HepG2 (cell line): ENCODE results near the gene GPR89A. TPM values are rescaled to one million over a fixed set of nuclear protein-coding genes. Genes with fewer than 3 reads are reported as not detected.

Experiments
- ATF1 ChIP-seq: IDR thresholded peaks from 2 replicates; pipeline ENCODE4 v1.6.1; 2016; ENCODE audit warnings: mild to moderate bottlenecking, control low read depth
- ELF1 ChIP-seq: sonication (generic); formaldehyde crosslinking; IDR thresholded peaks from 2 replicates; pipeline ENCODE4 v1.4.0; 2020; ENCODE audit warnings: missing genetic modification reagents
- GTF3A ChIP-seq: sonication (generic); formaldehyde crosslinking; conservative IDR thresholded peaks from 2 replicates; pipeline ENCODE4 v1.4.0; 2020; ENCODE audit warnings: mild to moderate bottlenecking, missing genetic modification reagents
- MIER3 ChIP-seq: IDR thresholded peaks from 2 replicates; pipeline ENCODE4 v1.6.1; 2016; ENCODE audit warnings: missing compliant biosample characterization, borderline replicate concordance
- MXI1 ChIP-seq: IDR thresholded peaks from 3 replicates; pipeline ENCODE4 v1.6.1; 2012; ENCODE audit warnings: low read depth, low read length, inconsistent platforms, borderline replicate concordance
- MYNN ChIP-seq: sonication (generic); formaldehyde crosslinking; IDR thresholded peaks from 2 replicates; pipeline ENCODE4 v1.4.0; 2020; ENCODE audit warnings: mild to moderate bottlenecking, low read depth, missing genetic modification reagents
- NFIC ChIP-seq: IDR thresholded peaks from 2 replicates; pipeline ENCODE4 v1.6.1; 2012; ENCODE audit warnings: mild to moderate bottlenecking, low read length, inconsistent platforms
- NFKB2 ChIP-seq: sonication (generic); formaldehyde crosslinking; IDR thresholded peaks from 2 replicates; pipeline ENCODE4 v1.4.0; 2020; ENCODE audit warnings: missing genetic modification reagents, borderline replicate concordance
- PAX8 ChIP-seq: sonication (generic); formaldehyde crosslinking; IDR thresholded peaks from 2 replicates; pipeline ENCODE4 v1.8.0; 2022; ENCODE audit warnings: mild to moderate bottlenecking, missing genetic modification reagents, borderline replicate concordance
- PRDM15 ChIP-seq: sonication (generic); formaldehyde crosslinking; IDR thresholded peaks from 2 replicates; pipeline ENCODE4 v1.4.0; 2020; ENCODE audit warnings: missing genetic modification reagents
- SMAD3 ChIP-seq: sonication (generic); formaldehyde crosslinking; IDR thresholded peaks from 2 replicates; pipeline ENCODE4 v1.4.0; 2020; ENCODE audit warnings: missing genetic modification reagents
- SPEN ChIP-seq: sonication (generic); formaldehyde crosslinking; IDR thresholded peaks from 2 replicates; pipeline ENCODE4 v1.5.1; 2020; ENCODE audit warnings: low read depth, mild to moderate bottlenecking, missing genetic modification reagents
- TCF7L2 ChIP-seq: IDR thresholded peaks from 2 replicates; pipeline ENCODE4 v1.6.1; 2011; ENCODE audit warnings: mild to moderate bottlenecking, low read depth, low read length, moderate library complexity
- TOE1 ChIP-seq: sonication (generic); formaldehyde crosslinking; IDR thresholded peaks from 2 replicates; pipeline ENCODE4 v1.4.0; 2020; ENCODE audit warnings: mild to moderate bottlenecking, missing genetic modification reagents
- XBP1 ChIP-seq: sonication (generic); formaldehyde crosslinking; IDR thresholded peaks from 2 replicates; pipeline ENCODE4 v1.5.0; 2020; ENCODE audit warnings: missing genetic modification reagents
- ZBTB34 ChIP-seq: sonication (generic); formaldehyde crosslinking; IDR thresholded peaks from 2 replicates; pipeline ENCODE4 v1.8.0; 2022; ENCODE audit warnings: mild to moderate bottlenecking, missing genetic modification reagents
- ZFX ChIP-seq: sonication (generic); formaldehyde crosslinking; IDR thresholded peaks from 2 replicates; pipeline ENCODE4 v1.4.0; 2020; ENCODE audit warnings: mild to moderate bottlenecking, low read depth, missing genetic modification reagents, moderate library complexity
- ZNF362 ChIP-seq: sonication (generic); formaldehyde crosslinking; IDR thresholded peaks from 2 replicates; pipeline ENCODE4 v1.4.0; 2020; ENCODE audit warnings: missing genetic modification reagents, mild to moderate bottlenecking, borderline replicate concordance
- ZNF383 ChIP-seq: sonication (generic); formaldehyde crosslinking; IDR thresholded peaks from 2 replicates; pipeline ENCODE4 v1.4.0; 2020; ENCODE audit warnings: missing genetic modification reagents, mild to moderate bottlenecking, borderline replicate concordance
- ZNF460 ChIP-seq: sonication (generic); formaldehyde crosslinking; IDR thresholded peaks from 2 replicates; pipeline ENCODE4 v1.5.1; 2020; ENCODE audit warnings: missing genetic modification reagents, mild to moderate bottlenecking, borderline replicate concordance
- ZNF605 ChIP-seq: sonication (generic); formaldehyde crosslinking; IDR thresholded peaks from 2 replicates; pipeline ENCODE4 v1.8.0; 2022; ENCODE audit warnings: mild to moderate bottlenecking, missing genetic modification reagents
- ZNF83 ChIP-seq: sonication (generic); formaldehyde crosslinking; IDR thresholded peaks from 2 replicates; pipeline ENCODE4 v1.4.0; 2020; ENCODE audit warnings: missing genetic modification reagents, mild to moderate bottlenecking, borderline replicate concordance
- ZSCAN21 ChIP-seq: sonication (generic); formaldehyde crosslinking; IDR thresholded peaks from 2 replicates; pipeline ENCODE4 v1.8.0; 2022; ENCODE audit warnings: mild to moderate bottlenecking, missing genetic modification reagents, moderate library complexity, borderline replicate concordance
- polyA plus RNA-seq, 8 experiments: library from polyadenylated mRNA; depleted of rRNA in 3 of 8; stranded (reverse) in 7 of 8; unstranded in 1 of 8; fragments of >200 nt; fragmentation: Illumina TruSeq in 4 of 8; extraction: Trizol in 4 of 8; gene quantifications; 2 replicates each; pipeline versions ENCODE4 v1.2.1 to v1.2.3, GENCODE V29; 2011 to 2016; ENCODE audit warnings: low read depth in 4 of 8, missing spikeins in 1 of 8, mixed read lengths in 1 of 8; ENCODE audit not compliant: insufficient read depth in 1 of 8
- total RNA-seq, 5 experiments: library from RNA; depleted of rRNA; stranded (reverse); fragments of >200 nt; fragmentation: Illumina TruSeq; extraction: Trizol; gene quantifications; 2 replicates each; pipeline ENCODE4 v1.2.3, GENCODE V29; 2016; ENCODE audit warnings: low read depth in 1 of 5

GPR89A gene
- total and polyA plus RNA-seq, 2 of the 13 experiments (the other 11 are each of a cell fraction or from before 2014, with no cell fraction given): 23.4 to 32.6 TPM

- TF ChIP-seq PRDM15 (CRISPR knock-in tag) (peak; percentile 27; the same call in 1 of the 2 replicates), ELF1 (no peak), TCF7L2 (no peak), ZFX (CRISPR knock-in tag) (peak; percentile 92), SPEN (CRISPR knock-in tag) (peak; percentile 80), ZBTB34 (no peak), MYNN (no peak), ZNF605 (CRISPR knock-in tag) (peak; percentile 78; the same call in 1 of the 2 replicates), ATF1 (no peak), SMAD3 (no peak), ZNF460 (CRISPR knock-in tag) (no peak), NFIC (no peak), ZSCAN21 (CRISPR knock-in tag) (peak; percentile 86), MIER3 (CRISPR knock-in tag) (no peak), ZNF83 (no peak), ZNF362 (CRISPR knock-in tag) (no peak; the same call in 1 of the 2 replicates), PAX8 (CRISPR knock-in tag) (no peak), GTF3A (CRISPR knock-in tag) (no peak), ZNF383 (no peak), NFKB2 (CRISPR knock-in tag) (peak; percentile 86), TOE1 (CRISPR knock-in tag) (no peak), MXI1 (peak; percentile 35; the same call in 1 of the 3 replicates), XBP1 (CRISPR knock-in tag) (no peak)
These were observed 106.8 kb downstream of the GPR89A start (continued) for GRCh38 chr1:145714524-145715111.
